Superior temporal gyrus (tissue), 1 donor: ENCODE measurements around the gene CLIP4.

Experiments used
- DNase-seq: peaks from one replicate; pipeline ENCODE4 v3.0.0-alpha.2; 2016; ENCODE audit errors: extremely low spot score

Gene CLIP4

DNA sequence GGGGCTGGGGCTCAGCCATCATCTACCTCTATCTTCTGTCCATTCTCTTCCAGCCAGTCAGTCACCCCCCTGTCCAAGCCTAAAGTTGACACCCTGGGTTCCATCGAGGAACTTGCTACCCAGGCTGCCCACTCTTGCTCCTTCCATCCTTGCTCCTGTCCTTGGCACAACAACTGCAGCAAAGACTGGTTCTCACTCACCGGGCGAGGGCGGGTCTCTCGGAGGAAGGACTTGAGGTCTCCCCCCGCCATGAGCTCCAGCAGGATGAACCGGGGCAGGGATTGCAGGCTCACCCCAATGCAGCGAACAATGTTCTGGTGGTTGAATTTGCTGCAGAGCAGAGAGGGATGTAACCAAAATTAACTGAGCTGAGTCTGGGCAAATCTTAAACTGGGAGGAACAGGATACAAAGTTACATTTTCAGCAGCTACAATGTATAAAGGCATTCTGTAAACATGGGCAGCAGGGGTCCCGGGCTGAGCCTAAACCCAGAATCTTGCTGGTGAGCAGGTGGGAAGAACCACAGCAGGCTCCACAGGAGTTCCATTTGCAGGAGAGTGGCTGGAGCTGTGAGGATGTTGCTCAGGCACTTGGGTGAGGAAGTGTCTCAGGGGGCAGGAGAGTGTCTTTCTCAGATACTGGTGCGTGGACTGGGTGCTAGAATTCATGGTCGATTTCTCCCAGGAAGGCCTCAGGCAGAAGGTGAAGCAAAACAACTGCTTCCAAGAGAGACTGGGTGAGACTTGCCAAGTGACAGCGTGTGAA, 105.5 kb downstream of the CLIP4 start:
- no peak for DNase-seq

DNA sequence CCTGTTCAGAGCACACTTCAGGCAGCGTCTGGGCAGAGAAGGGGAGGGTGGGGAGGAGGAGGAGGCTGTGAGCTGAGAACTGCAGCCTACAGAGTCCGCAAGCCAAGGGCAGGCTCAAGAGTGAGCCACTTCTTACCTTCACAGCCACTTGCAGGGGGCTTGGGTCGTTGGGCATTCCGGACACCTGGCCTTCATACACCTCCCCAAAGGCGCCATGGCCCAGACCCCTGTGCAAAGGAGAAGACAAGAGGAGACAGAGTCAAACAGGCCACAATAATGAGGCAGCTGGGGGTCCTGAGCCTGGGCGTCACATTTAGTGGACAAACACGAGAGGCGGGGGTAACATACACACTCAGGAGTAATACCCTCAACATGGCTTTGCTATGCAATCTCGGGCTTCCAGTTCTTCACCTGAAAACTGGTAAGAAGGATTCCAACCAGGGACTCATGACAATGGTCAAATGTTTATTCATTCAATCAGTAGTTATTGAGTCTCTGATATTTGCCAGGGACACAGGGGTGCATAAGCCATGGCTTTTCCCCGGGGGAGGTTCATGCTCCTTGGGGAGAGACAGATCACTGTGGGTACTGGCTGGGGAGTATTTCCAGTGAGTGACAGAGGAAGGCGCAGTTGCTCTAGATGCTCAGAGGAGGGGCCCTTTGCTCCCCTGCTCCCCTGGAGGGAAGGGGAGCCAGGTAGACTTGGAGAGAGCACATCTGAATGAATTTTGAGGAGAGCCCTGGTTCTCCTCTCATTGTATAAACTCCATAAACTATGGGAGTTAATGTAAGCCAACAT, 107.4 kb downstream of the CLIP4 start:
- DNase-seq, result no peak

DNA sequence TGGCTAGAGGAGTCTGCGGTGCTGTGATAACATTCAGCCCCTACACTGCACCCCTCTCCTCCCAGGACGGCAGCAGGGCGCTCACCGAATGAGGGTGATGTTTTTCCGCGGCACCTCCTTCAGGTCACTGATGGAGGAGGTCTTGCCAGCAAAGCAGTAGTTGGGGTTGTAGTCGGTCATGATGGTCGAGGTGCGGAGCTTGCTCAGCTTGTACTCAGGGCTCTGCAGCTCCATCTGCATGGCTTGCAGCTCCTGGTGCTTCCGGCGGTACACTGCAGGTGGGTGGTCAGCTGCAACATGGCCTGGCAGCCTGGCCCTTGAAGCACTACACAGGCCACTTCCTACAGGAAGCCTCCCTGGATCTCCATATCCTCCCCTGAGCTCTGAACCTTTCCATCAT, 108.0 kb downstream of the CLIP4 start:
- no peak for DNase-seq

DNA sequence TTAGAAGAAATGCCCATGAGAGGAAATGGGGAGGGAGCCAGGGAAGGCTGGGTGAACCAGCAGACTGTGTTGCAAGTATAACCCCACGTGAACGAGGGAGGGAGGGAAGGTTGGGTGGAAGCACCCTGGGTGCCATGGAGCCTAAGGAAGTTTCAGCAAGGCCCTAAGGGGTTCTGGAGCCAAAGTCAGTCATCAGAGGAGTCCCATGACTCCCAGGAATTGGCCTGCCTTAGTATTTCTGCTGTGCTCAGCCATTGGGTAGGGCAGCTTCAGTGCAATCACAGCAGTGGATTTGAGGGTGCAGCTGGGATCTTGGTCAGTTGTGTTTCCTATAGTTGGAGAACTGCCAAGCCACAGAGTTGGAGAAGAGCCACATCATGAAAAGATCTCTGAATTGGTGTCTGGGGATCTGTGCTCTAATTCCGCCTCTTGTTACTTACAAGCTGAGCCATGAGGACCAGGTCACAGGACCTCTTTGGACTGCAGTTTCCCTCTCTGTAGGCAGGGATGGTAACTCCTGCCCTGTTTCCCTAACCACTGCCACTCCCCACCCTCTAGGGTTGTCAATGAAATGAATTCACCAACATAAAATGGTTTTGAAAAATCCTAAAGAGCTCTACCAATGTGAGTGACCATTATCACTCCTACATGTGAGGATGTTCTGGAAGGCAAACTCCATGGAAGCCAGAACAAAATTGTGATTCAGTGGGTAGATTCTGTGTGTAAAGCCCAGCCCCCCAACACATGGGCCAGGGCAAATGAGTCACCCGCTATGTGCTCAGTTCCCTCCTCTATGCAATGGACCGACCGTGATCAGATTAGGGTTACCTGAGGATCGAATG, 108.9 kb downstream of the CLIP4 start:
- no peak for DNase-seq

DNA sequence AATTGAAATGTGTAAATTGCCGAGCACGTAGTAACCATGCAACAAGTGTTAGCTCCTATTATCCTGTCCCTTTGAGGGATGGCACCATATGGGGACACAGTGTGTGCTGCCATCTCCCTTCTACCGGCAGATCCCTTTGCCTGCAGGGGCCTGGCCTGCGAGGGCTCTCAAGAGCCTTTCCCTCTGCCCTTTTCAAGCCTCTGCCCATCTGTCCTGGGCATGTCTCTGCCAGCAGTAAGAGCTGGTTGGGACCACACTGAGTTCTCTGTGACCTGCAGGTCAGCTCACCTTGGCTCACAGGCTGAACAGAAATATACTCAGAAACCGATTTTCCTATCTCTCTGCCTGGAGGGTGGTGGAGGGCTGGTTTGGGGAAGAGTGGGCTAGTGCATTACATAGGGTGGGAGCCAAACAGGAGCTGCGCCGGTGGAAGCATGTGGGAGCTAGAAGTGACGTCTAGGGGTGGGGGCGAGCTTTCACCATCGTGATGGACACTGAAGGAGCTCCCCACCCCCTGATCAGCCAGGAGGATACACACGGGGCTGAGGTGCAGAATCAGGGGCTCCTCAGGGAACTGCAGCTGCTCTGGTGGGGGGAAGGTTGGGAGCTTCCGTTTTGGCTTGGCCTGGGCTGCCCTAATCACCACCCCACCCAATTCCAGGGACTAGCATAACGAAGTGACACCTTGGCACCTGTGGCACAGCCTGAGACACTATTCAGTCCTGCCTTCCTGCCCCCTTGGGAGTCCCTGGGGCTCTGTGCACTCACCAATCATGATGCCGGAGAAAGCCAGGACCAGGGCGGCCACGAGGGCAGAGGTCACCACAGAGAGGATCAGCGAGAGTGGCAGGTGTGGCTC, 109.7 kb downstream of the CLIP4 start:
- no peak for DNase-seq

DNA sequence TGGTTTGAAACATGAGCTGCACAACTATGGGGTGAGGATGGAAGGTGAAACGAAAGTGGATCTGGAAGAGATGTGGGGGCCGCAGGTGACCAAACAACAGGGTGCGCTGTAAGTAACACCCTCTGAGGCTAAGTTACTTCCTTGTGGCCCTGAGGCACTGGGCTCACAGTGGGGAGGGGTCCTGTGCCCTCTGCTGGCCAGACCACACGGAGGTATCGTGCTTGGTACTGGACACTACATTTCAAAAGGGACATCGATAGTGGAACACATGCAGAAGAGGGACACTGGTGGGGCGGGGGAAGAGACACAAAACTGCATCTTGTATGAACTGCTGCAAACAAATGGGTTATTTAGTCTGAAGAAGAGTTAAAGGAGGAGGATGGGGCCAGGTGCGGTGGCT, 110.6 kb downstream of the CLIP4 start:
- DNase-seq, result no peak

DNA sequence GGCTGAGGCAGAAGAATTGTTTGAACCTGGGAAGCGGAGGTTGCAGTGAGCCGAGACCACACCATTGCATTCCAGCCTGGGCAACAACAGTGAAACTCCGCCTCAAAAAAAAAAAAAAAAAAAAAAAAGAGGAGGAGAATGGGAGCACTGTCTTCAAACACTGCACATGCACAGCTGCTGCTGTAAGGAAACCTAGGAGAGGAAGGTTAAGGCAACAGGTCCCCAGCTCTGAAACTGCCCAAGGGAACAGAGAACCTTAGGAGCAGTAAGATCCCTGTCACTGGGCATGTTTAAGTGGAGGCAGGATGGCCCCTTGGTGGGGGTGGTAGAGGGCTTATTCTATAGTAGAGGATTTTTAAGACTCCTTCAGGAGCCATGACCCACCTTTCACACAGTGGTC, 111.2 kb downstream of the CLIP4 start:
- DNase-seq, result no peak

DNA sequence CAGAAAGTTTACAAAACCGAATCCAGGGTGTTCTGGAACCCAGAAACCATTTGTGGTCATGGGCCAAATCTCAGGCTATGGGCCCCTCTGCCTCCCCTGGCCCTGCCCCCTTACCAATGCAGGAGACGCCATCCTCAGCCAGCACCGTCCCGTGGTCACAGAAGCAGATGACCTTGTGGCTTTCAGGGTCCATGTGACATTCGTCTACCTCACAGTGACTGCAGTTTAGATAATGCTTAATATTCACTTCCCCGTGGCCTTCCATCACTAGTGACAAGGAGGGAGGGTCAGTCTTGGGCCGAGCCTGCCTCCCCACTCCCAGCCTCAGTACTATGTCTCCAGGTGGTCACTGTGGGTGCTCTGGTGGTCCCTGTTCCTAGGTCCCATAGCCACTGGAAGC, 111.6 kb downstream of the CLIP4 start:
- DNase-seq, result no peak

DNA sequence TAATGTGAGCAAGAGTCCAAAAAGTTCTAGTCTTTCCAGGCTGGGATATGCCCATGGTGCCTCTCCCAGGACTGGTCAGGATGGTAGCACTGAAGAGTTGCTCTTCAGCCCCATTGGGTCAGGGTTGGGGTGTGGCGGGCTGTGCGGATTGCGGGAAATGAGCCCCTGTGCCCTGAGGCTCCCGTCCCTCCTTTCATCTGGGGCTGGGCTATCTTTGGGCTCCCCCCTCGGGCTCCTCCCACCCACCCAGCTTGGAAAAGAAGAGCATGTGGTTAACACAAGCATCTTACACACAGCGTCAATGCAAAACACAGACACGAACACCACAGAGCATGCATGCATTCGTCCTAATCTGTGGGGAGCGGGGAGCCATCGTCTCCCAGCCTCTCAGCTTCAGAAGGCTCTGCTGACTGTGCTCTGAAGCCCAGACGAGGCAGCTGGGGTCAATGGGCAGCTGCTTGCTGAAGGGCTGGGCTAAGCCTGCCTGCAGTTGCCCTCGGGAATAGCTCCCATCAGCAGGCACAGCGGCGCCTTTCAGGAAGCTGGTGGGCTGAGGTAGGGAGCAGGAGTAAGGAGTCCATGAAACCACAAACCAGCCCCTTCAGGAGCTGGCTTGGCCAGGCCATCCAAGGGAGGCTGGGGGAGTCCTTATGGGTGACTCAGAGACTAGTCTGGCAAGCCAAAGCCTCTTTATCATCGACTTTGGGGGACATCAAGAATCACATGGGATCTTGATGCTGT, 112.9 kb downstream of the CLIP4 start:
- no peak for DNase-seq

DNA sequence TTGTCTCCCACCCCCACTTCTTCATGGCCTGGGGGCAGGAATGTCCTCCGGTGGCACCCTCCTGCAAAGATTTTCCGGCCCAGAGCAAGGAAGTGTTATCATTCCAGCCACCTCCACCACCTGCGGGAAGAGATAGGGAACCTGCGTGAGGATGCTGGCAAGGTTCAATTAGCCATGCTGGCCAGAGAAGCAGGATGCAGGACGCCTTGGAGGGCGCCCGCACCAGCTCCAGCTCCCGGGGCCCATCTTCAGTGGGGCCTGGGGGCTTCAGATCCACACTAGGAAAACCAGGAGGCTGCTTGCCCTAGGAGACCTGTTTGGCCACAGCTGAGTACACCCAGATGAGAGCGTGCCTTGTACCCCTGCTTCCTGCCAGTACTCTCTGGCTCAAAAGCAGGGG, 113.7 kb downstream of the CLIP4 start:
- no peak for DNase-seq

DNA sequence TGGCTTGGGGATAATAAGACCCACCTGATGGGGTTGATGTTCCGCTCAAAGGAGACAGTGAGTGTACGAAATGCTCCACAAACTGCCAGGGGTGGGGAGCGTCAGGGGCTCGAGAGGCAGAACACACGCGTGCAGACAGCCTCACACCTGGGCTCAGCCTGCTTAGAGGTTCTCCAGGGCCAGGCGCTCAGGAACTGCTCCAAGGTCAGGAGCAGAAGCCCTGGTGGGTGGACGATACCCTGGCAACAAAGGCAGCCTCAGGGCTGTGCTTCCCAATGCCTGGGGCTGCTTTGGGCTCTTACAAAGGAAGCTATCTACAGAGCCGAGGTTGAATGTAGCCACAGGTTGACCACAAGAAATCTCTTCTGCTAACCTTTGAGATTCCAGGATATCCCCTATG, 114.4 kb downstream of the CLIP4 start:
- no peak for DNase-seq

DNA sequence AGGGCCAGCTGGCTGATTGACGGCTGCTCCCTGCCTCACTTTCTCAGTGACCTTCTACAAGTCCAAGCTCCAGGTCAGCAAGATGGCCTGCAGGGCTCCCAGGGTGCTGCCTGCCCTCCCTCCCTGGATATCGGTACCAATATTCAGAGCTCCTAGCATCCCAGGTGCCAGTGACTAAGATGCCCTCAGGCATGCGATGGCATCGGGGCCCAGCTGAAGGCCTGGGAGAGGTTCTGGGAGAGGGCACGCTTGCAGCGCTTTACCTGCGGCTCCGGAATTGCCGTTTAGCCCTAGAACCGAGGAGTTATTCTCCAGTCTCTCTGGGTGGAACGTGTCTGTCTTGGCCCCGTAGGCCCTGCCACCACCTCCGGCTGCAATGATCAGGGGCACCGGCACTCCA, 116.8 kb downstream of the CLIP4 start:
- DNase-seq, result no peak

DNA sequence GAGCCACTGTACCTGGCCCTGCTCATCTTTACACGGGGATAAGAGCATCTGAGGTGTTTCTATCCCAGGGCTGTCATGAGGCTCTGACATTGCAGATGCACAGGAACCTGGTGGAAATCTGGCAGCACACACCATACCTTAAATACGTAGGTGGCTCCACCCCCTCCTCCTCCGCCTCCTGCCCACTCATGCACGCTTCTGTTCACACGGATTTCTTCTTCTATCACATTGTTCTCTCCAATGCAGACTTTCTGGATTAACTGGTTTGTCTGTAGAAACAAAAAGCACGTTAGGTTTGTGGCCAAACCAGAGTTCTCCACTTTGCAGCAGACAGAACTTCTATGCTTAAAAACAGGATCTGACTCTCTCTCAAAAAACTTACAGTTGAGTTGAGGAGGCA, 118.2 kb downstream of the CLIP4 start:
- DNase-seq, result no peak

DNA sequence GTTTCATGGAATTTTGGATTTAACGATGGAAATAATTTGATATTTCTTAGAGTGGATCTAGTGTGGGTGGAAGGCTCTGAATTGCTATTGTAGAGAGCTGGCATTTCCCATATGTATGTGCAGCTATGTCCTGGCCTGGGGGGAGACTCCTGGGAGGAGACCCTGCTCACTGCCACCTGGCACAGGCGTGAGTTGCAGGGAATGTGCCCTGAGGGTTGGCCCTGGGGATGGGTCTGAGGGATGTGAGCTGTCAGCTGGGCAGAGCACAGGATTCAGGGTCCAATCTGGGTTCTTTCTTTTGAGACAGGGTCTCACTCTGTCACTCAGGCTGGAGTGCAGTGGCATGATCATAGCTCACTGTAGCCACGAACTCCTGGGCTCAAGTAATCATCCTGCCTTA, 120.2 kb downstream of the CLIP4 start:
- no peak for DNase-seq

DNA sequence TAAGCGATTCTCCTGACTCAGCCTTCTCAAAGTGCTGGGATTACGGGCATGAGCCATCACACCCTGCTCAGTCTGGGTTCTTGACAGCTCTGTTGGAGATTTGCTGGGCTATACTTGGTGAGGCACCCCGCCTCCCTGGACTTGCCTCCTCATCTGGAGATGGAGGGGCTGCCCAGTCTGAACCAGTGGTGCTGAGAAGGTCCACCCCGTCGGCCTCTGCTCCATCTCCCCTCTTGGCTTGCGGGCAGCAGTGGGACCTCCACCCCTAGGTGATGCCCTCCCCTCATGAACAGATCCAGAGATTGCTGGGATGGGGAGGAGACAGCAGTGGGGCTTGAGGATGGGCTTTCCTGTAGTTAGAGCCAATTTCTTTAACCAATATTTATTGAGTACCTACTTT, 120.9 kb downstream of the CLIP4 start:
- no peak for DNase-seq

DNA sequence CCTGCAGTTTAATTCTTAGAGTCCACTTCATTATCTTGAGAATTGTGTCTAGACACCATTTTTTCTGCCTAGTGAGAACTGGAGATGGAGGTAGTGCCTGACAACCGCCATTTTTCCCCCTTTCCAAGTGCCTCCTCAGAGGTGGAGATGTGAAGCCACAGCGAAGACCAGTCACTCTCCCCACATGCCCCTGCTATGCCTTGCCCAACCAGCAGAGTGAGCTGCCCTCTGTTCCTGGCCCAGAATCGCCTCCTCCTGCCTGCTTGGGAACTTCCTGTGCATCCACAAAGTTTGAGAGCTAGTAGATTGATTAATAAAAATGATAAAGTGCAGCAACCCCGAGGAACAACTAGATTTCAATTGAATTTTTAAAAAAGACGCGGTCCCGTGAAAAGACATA, 123.3 kb downstream of the CLIP4 start:
- no peak for DNase-seq
